GM12891 (cell line): ENCODE measurements around the gene JPH2.
"Not testable (repeated sequence)": the region's sequence is repeated elsewhere in the genome, so short reads cannot be mapped to it uniquely, and the experiment has no call there.

Experiments used
- POLR2A ChIP-seq: IDR thresholded peaks from 2 replicates; pipeline ENCODE4 v1.6.1; 2011; ENCODE audit warnings: low read depth, low read length, control low read depth
- POLR2AphosphoS5 ChIP-seq: IDR thresholded peaks from 2 replicates; pipeline ENCODE4 v1.6.1; 2011; ENCODE audit warnings: low read depth, low read length, control low read depth
- SPI1 ChIP-seq: IDR thresholded peaks from 2 replicates; pipeline ENCODE4 v1.6.1; 2011; ENCODE audit warnings: low read depth, low read length, control low read depth

GRCh38 chr20:44232469-44232856, 45.5 kb upstream of the JPH2 start:
- TF ChIP-seq SPI1, POLR2A, POLR2AphosphoS5: not testable (repeated sequence)
